HepG2 (cell line): ENCODE measurements around the gene SLC25A22. TPM values are rescaled to one million over a fixed set of nuclear protein-coding genes. Genes with fewer than 3 reads are reported as not detected.

Experiments used
- ATAC-seq: fragments of 200-7000 bp; cut with Tn5 transposase; 3 replicates; pipeline ENCODE4 v1.9.1; 2020; ENCODE audit warnings: mild to moderate bottlenecking, moderate library complexity
- BruUV-seq: library from RNA; stranded (reverse); fragments of 400-500 nt; replicated peaks from 2 replicates; lab custom pipeline; 2021; lab: Mats Ljungman, UMichigan
- CTCF ChIA-PET: fragments of 300-600 bp; formaldehyde crosslinking; extraction: SDS; loops from one replicate; lab custom pipeline; 2021; ENCODE audit warnings: low total read pairs, inconsistent platforms, low intra/inter-chr PET ratio; lab: Yijun Ruan, JAX
- POLR2A ChIA-PET: fragments of 350-600 bp; sonication (Branson Sonifier 250); formaldehyde crosslinking; loops from one replicate; lab custom pipeline; 2020; ENCODE audit warnings: antibody characterized with exemption, inconsistent platforms; lab: Yijun Ruan, JAX
- DNase-seq: peaks from one replicate; pipeline ENCODE4 v3.0.0-alpha.2; 2015; ENCODE audit warnings: low spot score
- FAIRE-seq: peaks from 3 replicates; lab custom pipeline; 2011; peaks lifted over from hg19 to GRCh38; lab: Jason Lieb, UNC
- H2AFZ ChIP-seq: one replicate; pipeline ENCODE4 v1.6.1; 2011; ENCODE audit warnings: low read length, inconsistent platforms
- H3K27ac ChIP-seq: fragments of 300-600 bp; 3 replicates; pipeline ENCODE4 v1.8.0; 2011; ENCODE audit warnings: mixed run types, mild to moderate bottlenecking, mixed read lengths, low read length, inconsistent platforms; ENCODE audit not compliant: insufficient read depth; ENCODE audit errors: extremely low read length
- H3K27me3 ChIP-seq, 2 experiments: fragments of 200-600 bp in 1 of 2; 2 replicates in 1 of 2; 3 replicates in 1 of 2; pipeline versions ENCODE4 v1.6.0 to v1.8.0; 2011; ENCODE audit warnings: low read length in 2 of 2, mild to moderate bottlenecking in 2 of 2, moderate library complexity in 2 of 2, inconsistent platforms in 1 of 2; ENCODE audit not compliant: insufficient read depth in 2 of 2, control insufficient read depth in 1 of 2
- H3K36me3 ChIP-seq, 2 experiments: fragments of 200-600 bp in 1 of 2; replicated peaks in 1 of 2; 2 replicates in 1 of 2; 3 replicates in 1 of 2; pipeline versions ENCODE4 v1.5.1 to v1.8.0; 2011; ENCODE audit warnings: low read length in 2 of 2, inconsistent platforms in 1 of 2; ENCODE audit not compliant: insufficient read depth in 2 of 2, control insufficient read depth in 1 of 2
- H3K4me1 ChIP-seq: 2 replicates; pipeline ENCODE4 v1.5.1; 2012; ENCODE audit warnings: low read length, inconsistent platforms; ENCODE audit not compliant: insufficient read depth
- H3K4me2 ChIP-seq: 2 replicates; pipeline ENCODE4 v1.6.0; 2011; ENCODE audit warnings: low read depth, low read length, inconsistent platforms
- H3K4me3 ChIP-seq, 3 experiments: fragments of 200-600 bp in 1 of 3; sonication (generic), shearing (Covaris generic) in 1 of 3; replicated peaks in 1 of 3; 2 replicates each; pipeline ENCODE4 v1.5.1; 2011 to 2016; ENCODE audit warnings: low read length in 3 of 3, inconsistent platforms in 2 of 3, low read depth in 2 of 3, mild to moderate bottlenecking in 2 of 3, control low read depth in 1 of 3, mixed read lengths in 1 of 3; ENCODE audit not compliant: insufficient read depth in 1 of 3
- H3K79me2 ChIP-seq: one replicate; pipeline ENCODE4 v1.6.1; 2011; ENCODE audit warnings: low read length, inconsistent platforms; ENCODE audit not compliant: insufficient read depth
- H3K9ac ChIP-seq: 2 replicates; pipeline ENCODE4 v1.6.0; 2011; ENCODE audit warnings: mild to moderate bottlenecking, low read depth, low read length, inconsistent platforms; ENCODE audit not compliant: insufficient read depth
- H3K9me3 ChIP-seq: 2 replicates; pipeline ENCODE4 v1.5.1; 2012; ENCODE audit warnings: mild to moderate bottlenecking, low read length
- H4K20me1 ChIP-seq: 2 replicates; pipeline ENCODE4 v1.6.0; 2011; ENCODE audit warnings: inconsistent platforms, mild to moderate bottlenecking, low read length, moderate library complexity; ENCODE audit not compliant: insufficient read depth
- AHR ChIP-seq: IDR thresholded peaks from 2 replicates; pipeline ENCODE4 v1.6.1; 2018; ENCODE audit warnings: missing genetic modification reagents, missing compliant biosample characterization
- GTF3A ChIP-seq: sonication (generic); formaldehyde crosslinking; conservative IDR thresholded peaks from 2 replicates; pipeline ENCODE4 v1.4.0; 2020; ENCODE audit warnings: mild to moderate bottlenecking, missing genetic modification reagents
- KMT2A ChIP-seq: sonication (generic); formaldehyde crosslinking; IDR thresholded peaks from 2 replicates; pipeline ENCODE4 v1.4.0; 2020; ENCODE audit warnings: missing genetic modification reagents
- POLR2A ChIP-seq, 2 experiments: IDR thresholded peaks; 2 replicates each; pipeline ENCODE4 v1.6.1; 2011; ENCODE audit warnings: low read depth in 2 of 2, low read length in 2 of 2, mild to moderate bottlenecking in 1 of 2, moderate library complexity in 1 of 2; ENCODE audit not compliant: insufficient read depth in 1 of 2
- ZNF10 ChIP-seq: sonication (generic); formaldehyde crosslinking; IDR thresholded peaks from 2 replicates; pipeline ENCODE4 v1.4.0; 2020; ENCODE audit warnings: mild to moderate bottlenecking, low read depth, missing genetic modification reagents, borderline replicate concordance
- ZNF225 ChIP-seq: sonication (generic); formaldehyde crosslinking; IDR thresholded peaks from 2 replicates; pipeline ENCODE4 v1.4.0; 2020; ENCODE audit warnings: mild to moderate bottlenecking, missing genetic modification reagents
- ZNF660 ChIP-seq: sonication (generic); formaldehyde crosslinking; IDR thresholded peaks from 2 replicates; pipeline ENCODE4 v1.5.1; 2020; ENCODE audit warnings: mild to moderate bottlenecking, low read depth, missing genetic modification reagents, borderline replicate concordance
- WGBS: methylation state at CpG from one replicate; pipeline ENCODE4 v1.1.6; 2017; ENCODE audit warnings: low lambda C conversion rate; 5-methylcytosine and 5-hydroxymethylcytosine counted together
- in situ Hi-C: cut with HindIII; loops from 2 replicates; pipeline ENCODE4 v1.10.0; 2017; ENCODE audit warnings: low pct_unique_long_range_greater_than_20kb; ENCODE audit not compliant: extremely low pct_ligation_motif_present
- intact Hi-C: fragments of 100-400 bp; cut with micrococcal nuclease; formaldehyde crosslinking; loops from one replicate; pipeline ENCODE4 v1.10.0; 2022; ENCODE audit not compliant: unreplicated experiment
- polyA plus RNA-seq, 8 experiments: library from polyadenylated mRNA; depleted of rRNA in 3 of 8; stranded (reverse) in 7 of 8; unstranded in 1 of 8; fragments of >200 nt; fragmentation: Illumina TruSeq in 4 of 8; extraction: Trizol in 4 of 8; gene quantifications; 2 replicates each; pipeline versions ENCODE4 v1.2.1 to v1.2.3, GENCODE V29; 2011 to 2016; ENCODE audit warnings: low read depth in 4 of 8, missing spikeins in 1 of 8, mixed read lengths in 1 of 8; ENCODE audit not compliant: insufficient read depth in 1 of 8
- total RNA-seq, 5 experiments: library from RNA; depleted of rRNA; stranded (reverse); fragments of >200 nt; fragmentation: Illumina TruSeq; extraction: Trizol; gene quantifications; 2 replicates each; pipeline ENCODE4 v1.2.3, GENCODE V29; 2016; ENCODE audit warnings: low read depth in 1 of 5
- TF ChIP-seq, protein P1 (sequence below): sonication (generic); formaldehyde crosslinking; IDR thresholded peaks from 2 replicates; pipeline ENCODE4 v1.4.0; 2020; ENCODE audit warnings: low read depth, mild to moderate bottlenecking, missing genetic modification reagents

The SLC25A22 gene
- total and polyA plus RNA-seq, 2 of the 13 experiments (the other 11 are each of a cell fraction or from before 2014, with no cell fraction given), result 12.4 to 19.2 TPM

DNA sequence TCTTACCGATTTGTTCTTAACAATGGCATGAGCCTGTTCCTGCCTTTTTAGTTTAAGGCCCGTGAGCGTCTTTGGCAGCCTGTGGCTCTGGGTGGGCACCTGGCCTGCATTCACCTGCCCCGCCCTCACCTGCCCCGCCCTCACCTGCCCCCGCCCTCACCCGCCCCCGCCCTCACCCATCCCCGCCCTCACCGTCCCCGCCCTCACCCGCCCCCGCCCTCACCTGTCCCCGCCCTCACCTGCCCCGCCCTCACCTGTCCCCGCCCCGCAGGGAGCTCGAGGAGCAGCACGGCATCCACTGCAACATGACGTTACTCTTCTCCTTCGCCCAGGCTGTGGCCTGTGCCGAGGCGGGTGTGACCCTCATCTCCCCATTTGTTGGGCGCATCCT, 35.0 kb downstream of the SLC25A22 start:
- Histone ChIP-seq H4K20me1 (peaks cover 9% of the 10 kb centered on the region; the same call in 1 of the 2 replicates), H3K36me3 (peaks cover 20 to 67% of the 10 kb centered on the region in 2 experiments), H3K27me3 (no peaks in the 10 kb centered on the region), H2AFZ (no peak overlapping the region), H3K4me2 (no peak overlapping the region), H3K79me2 (no peaks in the 10 kb centered on the region), H3K4me1 (no peaks in the 10 kb centered on the region), H3K27ac (no peak overlapping the region), H3K9me3 (no peaks in the 10 kb centered on the region), H3K4me3 (no peak overlapping the region), H3K9ac (no peak overlapping the region)
- 98% methylated on average over 24 of the region's 24 CpGs for WGBS
- in situ Hi-C loops, result no loop called here
- intact Hi-C loops, result loop anchor here (2.0 kb wide), 1 partner anchor 34 kb away; no protein-coding TSS in a partner anchor
- ATAC-seq (no peak), FAIRE-seq (no peak), DNase-seq (no peak)
- TF ChIP-seq KMT2A (CRISPR knock-in tag) (no peak), GTF3A (CRISPR knock-in tag) (no peak), ZNF660 (CRISPR knock-in tag) (no peak), AHR (CRISPR knock-in tag) (no peak), ZNF225 (CRISPR knock-in tag) (no peak), POLR2A (IDR thresholded peaks at IDR 0.05; ENCODE audit: insufficient read depth in 1 of 2, low read depth in 2 of 2, low read length in 2 of 2) (peak in 1 of 2 experiments; percentile 9; a peak in 1 of 4 replicates), ZNF10 (CRISPR knock-in tag) (no peak)
- TF ChIP-seq, protein P1, sequence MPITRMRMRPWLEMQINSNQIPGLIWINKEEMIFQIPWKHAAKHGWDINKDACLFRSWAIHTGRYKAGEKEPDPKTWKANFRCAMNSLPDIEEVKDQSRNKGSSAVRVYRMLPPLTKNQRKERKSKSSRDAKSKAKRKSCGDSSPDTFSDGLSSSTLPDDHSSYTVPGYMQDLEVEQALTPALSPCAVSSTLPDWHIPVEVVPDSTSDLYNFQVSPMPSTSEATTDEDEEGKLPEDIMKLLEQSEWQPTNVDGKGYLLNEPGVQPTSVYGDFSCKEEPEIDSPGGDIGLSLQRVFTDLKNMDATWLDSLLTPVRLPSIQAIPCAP, result no peak
- BruUV-seq, result no TSS peak
- POLR2A ChIA-PET, result interaction anchor here (0.8 kb wide), 1 partner anchor 16 kb away, joined by 4 read pairs; the partner anchor contains the start of gene TALDO1
- CTCF ChIA-PET, result no interaction called here
